T-helper 2 cell (primary cell): ENCODE measurements around the gene PYGB.
"Not testable (repeated sequence)": the region's sequence is repeated elsewhere in the genome, so short reads cannot be mapped to it uniquely, and the experiment has no call there.

Source experiments
- DNase-seq, 5 experiments: peaks; one replicate each; pipeline versions ENCODE4 v3.0.0 to v3.0.0-alpha.2; 2012 to 2022

The PYGB gene

DNA sequence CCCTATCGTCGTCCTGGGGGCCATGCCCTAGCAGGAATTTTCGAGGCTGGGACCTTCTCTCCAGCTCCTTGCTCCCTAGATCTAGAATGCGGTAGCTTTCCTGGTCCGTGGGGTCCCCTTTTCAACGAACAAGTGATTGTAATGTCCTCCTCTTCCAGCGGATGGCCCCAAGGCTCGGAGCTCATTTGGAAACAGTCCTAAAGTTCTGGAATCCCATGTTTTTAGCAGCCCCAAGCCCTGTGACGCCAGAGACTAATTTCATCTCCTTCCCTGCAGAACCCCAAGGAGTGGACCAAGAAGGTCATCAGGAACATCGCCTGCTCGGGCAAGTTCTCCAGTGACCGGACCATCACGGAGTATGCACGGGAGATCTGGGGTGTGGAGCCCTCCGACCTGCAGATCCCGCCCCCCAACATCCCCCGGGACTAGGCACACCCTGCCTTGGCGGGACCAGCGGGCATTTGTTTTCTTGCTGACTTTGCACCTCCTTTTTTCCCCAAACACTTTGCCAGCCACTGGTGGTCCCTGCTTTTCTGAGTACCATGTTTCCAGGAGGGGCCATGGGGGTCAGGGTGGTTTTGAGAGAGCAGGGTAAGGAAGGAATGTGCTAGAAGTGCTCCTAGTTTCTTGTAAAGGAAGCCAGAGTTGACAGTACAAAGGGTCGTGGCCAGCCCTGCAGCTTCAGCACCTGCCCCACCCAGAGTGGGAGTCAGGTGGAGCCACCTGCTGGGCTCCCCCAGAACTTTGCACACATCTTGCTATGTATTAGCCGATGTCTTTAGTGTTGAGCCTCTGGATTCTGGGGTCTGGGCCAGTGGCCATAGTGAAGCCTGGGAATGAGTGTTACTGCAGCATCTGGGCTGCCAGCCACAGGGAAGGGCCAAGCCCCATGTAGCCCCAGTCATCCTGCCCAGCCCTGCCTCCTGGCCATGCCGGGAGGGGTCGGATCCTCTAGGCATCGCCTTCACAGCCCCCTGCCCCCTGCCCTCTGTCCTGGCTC lies 48.5 kb downstream of the PYGB start:
- peak in 1 of 5 experiments; percentile 30 for DNase-seq

DNA sequence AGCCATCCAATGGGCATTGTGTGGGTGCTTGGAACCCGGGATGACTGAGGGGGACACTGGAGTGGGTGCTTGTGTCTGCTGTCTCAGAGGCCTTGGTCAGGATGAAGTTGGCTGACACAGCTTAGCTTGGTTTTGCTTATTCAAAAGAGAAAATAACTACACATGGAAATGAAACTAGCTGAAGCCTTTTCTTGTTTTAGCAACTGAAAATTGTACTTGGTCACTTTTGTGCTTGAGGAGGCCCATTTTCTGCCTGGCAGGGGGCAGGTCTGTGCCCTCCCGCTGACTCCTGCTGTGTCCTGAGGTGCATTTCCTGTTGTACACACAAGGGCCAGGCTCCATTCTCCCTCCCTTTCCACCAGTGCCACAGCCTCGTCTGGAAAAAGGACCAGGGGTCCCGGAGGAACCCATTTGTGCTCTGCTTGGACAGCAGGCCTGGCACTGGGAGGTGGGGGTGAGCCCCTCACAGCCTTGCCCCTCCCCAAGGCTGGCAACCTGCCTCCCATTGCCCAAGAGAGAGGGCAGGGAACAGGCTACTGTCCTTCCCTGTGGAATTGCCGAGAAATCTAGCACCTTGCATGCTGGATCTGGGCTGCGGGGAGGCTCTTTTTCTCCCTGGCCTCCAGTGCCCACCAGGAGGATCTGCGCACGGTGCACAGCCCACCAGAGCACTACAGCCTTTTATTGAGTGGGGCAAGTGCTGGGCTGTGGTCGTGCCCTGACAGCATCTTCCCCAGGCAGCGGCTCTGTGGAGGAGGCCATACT lies 49.4 kb downstream of the PYGB start:
- DNase-seq, result no peak

DNA sequence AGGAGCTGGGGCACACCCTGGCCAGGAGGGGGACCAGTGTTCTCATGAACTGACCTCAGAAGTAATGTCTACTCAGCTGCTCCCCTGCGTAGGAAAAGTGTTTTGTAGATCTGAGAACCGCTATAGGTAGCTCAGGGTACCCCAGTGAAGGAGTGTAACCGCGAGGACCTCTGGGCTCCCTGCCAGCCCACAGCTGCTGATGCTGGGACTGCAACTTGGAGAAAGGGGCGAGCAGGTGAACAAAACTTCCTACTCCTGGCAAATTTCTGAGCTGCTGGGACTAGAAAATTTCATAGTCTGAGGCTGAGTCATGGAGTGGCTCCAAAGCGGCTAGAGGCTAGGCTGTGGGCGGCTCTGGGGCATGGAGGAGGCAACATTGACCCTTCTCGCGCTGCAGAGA lies 51.9 kb downstream of the PYGB start:
- DNase-seq, result no peak

DNA sequence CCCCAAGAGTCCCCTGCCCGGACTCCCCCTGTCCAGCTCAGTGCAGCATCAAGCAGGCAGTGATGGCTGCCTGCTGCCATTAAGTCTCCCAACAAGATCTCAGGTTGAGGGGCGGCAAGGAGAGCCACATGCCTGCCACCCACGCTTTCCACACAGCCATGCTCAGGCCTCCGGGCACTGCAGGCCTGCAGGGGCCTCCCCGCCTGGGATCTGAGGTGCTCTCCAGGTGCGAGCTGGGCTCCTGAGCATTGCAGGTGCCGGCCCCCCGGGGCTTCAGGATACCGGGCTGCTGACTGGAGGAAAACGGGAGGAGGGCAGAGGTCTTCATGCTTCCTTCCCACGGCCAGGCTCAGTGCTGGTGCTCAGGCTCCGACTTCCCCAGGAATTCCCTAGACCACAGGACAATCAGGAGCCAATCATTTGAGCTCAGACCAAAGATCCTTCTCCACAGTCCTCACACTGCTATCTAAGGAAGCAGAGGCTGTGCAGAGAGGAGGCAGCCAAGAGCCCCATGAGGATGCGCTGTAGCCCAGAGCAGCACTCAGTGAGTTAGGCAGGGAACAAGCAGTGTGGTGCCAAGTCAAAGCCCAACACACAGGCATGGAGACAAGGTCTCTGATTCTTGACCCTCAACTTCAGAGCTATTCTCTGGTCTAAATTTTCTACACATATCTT lies 52.7 kb downstream of the PYGB start:
- DNase-seq, result no peak

DNA sequence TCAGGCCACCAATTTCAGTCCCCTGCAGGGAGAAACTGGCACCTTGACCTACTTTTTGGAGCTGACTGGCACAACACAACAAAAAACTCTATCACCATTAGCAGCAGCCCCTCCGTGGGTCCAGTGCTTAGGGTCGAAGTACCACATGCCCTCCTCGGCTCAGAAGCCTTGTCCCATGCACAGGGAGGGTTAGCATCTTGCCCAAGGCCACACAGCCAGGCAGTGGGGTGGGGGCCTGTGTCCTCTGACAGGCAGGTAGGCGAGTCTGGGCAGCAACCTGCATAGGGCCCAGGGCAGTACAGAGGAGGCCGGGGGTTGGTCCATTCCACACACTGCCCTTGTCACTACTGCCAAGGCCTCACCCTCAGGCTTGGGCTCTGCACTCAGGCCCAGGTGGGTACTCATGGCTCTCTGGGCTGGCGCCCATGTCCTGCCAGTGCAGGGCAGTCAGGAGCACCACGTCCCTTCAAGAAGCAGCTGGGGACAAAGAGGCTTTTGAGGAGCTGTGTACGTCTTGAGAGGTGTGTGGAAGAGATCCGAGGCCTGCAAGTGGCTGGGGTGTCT lies 53.6 kb downstream of the PYGB start:
- no peak for DNase-seq

DNA sequence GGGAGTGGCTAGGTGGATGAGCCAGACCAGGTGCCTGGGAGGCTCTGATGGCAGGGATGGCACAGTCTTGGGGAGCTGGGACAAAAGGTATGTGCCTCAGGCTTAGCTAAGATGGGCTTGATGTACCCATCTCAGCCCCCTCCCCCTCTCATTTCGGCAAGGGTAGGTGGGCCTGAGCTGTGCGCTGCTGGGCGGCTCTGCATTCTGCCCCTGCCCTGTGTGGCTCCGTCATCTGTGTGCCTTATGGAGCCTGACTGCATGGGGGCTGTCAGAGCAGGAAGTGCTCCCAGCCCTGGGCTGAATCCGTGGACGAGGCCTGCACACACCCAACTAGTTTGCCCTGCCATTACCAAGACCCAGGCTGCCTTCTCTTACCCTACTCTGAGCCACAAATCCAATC lies 54.7 kb downstream of the PYGB start:
- DNase-seq, result no peak

DNA sequence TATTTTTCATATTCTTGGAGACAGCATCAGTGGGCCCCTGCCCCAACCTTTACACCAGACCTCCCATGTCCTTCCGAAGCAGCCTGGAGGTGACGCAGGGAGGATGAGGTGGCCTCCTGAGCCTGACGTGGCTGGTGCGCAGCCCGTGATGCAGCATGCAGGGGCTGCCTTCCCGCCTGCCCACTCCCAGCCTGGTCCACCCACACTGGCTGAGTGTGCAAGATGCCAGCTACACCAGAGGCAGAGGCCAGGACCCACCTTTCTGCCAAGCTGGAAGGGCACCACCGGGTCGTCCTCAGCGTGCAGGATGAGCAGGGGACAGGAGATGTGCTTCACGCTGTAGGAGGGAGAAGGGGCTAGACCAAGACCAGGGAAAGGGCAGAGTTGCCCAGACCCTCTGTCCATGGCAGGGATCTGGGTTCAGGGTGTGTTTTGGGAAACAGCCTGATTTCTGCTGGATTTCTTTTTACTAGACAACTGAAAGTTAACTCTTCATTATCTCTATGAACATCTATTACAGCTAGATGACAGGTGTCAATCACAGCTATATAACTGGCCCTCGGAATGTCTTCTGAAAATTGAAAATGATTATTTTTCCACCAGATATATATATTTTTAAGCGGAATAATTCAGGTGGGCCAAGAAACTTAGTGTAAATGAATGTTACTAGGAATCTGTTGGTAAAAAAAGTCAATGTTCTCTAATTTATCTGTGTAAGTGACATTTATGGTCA lies 55.6 kb downstream of the PYGB start:
- DNase-seq, result no peak

DNA sequence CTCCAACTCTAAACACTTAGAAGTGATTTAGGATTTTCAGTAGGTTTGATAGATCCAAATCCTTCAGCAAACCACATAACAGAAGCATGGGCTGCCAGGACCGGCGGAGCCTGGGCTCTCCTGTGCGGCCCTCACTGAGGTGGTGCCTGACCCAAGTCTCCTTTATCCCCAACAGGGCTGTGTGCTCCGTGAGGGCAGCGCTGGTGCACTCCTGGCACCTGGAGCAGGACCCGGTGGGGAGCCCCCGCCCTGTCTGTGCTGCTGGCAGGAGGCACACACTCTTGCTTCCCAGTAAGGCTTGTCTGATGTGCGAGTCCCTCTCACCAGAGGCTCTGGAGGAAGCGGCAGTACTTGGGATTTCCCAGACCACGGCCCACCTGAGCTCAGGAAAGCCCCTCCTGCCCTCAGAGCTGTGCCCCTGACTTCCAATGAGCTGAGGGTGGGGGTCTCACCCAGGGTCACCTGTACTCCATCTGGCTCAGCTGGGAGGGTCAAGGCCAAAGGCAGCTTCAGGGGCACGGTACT lies 56.2 kb downstream of the PYGB start:
- no peak for DNase-seq

DNA sequence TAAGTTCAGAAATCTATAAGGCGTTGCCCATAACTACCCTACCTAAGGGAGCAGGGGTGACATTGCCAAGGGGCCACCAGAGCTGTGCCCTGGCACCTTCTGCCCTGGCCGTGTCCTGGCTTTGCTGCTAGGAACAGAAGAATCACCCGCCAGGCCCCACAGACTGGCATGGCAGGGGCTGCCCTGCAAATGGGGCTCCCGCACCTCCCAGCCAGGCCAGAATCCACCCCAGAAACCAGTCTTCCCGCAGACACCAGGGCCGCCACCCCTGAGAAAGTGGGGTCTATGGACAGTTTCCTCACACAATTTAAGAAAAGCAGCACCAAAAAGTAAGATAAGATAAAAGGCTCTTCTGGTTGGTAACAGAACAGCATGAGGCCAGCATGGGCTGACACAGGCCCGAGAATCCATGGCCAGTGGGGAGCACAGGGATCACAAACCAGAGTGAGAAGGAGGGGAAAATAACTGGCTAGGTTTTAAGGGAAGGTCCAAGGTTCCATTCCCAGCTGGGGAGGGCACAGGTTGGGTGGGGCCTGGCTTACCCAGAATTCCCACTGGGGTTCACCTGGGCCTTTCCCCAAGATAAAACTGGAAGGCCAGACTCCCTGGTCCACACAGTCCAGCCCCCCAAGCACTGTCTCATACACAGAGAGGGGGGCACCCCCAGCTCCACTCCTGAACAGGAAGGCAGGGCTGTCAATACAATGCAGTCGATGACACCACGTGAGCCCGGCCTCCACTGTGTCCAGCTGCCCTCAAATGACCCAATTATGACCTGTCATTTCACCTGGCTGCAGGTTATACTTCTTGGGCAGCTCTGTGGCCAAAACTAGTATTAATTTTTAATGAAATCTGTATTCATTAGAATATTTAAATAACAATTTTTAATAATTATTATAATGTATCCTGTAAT lies 59.4 kb downstream of the PYGB start:
- DNase-seq, result no peak

DNA sequence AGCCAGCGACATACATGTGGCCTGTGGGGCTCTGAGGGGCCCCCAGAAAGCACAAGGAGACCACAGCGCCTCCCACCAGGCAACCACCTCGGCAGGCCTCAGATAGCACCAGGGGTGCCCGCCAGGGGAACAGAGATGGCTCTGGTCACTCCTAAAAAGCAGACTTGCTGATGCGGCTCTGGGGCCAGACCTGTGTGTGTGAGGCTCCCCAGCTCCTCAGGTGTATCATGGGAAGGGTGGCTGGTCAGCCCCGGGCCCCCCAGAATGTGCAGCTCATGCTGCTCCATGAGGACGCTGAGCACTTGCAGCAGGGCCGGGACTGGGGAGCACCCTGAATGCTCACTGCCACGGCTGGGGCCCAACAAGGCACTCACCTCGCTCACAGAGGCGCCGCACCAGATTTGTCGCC lies 60.2 kb downstream of the PYGB start:
- no peak for DNase-seq

DNA sequence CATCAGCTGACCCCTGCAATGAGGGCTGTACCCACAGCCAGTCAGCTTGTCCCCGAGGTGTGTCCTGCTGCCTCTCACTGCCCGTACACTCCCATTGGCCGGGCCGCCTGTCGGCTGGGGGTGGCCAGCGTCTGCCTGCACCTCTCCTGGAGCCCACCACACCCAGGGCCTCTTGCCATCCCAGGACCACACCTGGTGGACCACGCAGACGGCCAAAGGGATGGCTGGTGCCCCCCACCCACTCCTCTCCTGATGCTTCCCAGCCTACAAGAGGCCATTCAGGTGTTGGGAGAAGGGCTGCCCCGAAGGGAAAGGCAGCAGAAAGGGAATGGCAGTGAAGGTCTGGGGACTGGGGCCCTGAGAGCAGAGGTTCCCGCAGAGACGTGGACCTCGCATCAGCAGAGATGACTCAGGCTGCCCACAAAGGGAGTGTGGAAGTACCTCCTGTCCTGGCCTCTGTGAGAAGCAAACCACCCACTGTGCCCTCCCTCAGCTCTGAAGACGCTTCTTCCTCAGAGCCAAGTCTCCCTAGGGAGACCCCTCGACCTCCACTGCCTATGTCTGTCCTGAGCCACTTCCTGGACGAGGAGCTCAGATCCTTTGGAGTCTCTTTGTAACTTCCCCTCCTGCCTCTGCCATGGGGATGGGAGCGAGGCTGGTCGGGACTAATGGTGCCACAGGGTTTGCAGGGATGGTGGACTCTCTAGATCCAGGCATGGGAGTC lies 60.9 kb downstream of the PYGB start:
- peak in 1 of 5 experiments; percentile 13 for DNase-seq

DNA sequence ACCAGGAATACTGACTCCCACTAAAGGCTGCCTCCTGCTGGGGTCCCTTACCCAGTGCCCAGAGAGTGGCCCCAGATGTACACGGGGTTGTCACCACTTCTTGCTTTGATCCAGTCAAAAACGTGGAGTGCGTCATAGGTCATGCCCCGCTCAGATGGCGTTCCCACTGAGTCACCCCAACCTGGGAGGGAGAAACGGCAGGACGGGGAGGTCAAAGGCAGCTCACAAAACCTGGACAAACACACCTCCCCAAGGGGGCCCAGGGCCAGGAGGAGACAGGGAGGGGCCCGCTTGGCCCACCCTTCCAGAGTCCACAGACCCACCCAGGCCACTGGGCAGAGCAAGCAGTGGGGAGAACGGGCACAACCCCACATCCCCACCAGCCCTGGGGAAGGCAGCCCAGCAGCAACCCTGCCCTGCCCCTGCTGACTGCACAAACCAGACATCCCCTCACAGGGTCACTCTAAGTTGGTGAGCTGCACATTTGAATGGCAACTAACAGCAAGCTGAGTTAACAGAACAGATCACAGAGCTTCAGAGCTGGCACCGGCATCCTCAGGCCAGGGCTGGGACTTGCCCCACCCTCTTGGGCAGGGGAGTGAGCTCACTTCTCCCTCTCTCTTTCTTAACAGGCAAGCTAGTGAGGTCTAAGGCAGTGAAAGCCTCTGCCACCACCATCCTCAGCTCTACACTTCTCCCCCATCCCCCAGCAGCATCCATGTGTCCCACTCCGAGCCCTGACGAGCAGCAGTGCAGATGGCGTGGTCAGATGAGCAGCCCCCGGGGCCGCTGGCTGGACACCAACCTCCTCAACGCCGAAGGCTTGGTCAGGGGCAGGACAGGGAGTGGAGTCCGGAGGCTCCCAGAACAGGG lies 61.7 kb downstream of the PYGB start:
- DNase-seq, result no peak

DNA sequence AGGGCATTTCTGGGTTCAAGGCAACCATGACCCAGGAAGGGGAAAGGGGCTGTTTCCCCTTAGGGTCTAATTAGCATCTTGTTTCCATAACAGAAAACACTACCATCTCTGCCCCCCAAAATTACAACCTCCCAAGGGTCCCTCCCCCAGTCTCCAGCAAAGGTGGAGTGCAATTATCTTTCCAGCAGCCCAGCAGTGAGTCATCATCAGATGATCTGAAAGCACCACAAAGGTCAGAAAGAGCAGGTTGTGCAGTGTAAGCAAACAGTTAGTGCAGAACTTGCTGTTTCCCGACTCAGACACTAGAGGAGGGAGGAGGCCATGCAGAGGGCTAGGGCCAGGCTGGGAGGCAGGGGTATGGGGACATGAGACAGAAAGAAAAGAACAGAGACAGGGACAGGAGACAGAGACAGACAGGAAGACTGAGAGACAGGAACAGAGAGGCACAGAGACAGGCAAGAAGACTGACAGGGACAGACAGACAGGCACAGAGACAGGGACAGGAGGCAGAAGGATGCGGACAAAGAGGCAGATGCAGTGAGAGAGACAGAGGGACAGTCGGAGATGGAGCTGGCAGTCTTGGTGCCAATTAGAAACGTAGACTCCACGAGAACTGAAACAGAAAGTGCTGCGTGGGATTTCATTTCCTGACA lies 62.5 kb downstream of the PYGB start:
- DNase-seq, result peak in 2 of 5 experiments; percentile 17 to 85

DNA sequence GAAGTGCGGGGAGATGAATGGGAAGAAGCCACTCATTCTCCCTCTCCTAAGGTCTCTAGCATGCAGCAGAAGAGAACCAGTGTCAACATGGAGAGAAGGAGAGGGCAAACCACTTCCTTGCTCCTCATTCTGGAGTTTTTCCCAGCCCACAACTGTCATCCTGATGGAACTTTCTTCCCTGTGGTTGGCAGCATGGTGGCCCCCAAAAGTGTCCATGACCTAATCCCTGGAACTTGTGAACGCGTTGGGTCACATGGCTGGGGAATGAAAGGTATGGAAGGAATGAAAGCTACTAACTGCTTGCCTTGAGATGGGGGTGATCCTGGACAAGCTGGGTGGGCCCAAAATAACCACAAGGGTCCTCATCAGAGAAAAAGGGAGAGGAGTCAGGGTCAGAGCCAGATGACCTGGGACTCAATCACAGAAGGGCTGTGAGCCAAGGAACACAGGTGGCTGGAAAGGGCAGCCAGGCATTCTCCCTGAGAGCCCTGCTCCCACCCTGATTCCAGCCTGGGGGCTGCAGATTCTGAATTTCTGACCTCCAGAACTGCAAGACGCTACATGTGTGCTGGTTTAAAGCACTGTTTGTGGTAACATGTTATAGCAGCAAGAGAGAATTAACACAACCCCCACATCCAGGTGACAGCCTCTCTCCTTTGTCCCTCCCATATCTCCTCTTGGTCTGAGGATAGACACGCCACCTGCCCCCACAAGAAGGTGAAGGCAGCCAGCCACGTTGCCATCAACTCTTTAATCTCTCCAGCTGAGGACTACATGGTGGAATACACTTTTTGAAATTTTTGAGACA lies 63.2 kb downstream of the PYGB start:
- DNase-seq, result no peak

DNA sequence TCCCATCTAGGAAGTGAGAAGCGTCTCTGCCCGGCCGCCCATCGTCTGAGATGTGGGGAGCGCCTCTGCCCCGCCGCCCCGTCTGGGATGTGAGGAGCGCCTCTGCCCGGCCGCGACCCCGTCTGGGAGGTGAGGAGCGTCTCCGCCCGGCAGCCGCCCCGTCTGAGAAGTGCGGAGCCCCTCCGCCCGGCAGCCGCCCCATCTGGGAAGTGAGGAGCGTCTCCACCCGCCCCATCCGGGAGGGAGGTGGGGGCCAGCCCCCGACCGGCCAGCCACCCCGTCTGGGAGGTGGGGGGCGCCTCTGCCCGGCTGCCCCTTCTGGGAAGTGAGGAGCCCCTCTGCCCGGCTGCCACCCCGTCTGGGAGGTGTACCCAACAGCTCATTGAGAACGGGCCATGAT lies 64.8 kb downstream of the PYGB start:
- not testable (repeated sequence) for DNase-seq

DNA sequence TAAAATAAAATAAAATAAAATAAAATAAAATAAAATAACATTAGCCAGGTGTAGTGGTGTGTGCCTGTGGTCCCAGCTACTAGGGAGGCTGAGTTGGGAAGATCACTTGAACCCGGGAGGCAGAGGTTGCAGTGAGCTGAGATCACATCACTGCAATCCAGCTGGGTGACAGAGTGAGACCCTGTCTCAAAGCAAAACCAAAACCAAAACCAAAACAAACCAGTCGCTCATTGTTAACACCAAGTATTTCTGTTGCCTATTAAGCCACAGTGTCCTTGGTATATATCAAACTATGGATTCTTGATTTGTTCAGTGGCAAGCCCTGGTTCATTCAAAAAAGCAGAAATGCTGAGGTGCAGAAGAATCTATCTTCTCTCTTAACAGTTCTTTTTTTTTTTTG lies 65.7 kb downstream of the PYGB start:
- DNase-seq, result peak in 1 of 5 experiments; percentile 44
